GM21576 (cell line): ENCODE results near the gene MOB2.

Experiments
- ATAC-seq: cut with Tn5 transposase; IDR thresholded peaks from one replicate; pipeline ENCODE4 v1.9.1; 2021; ENCODE audit warnings: mild to moderate bottlenecking, moderate library complexity; ENCODE audit not compliant: unreplicated experiment

MOB2 gene

DNA sequence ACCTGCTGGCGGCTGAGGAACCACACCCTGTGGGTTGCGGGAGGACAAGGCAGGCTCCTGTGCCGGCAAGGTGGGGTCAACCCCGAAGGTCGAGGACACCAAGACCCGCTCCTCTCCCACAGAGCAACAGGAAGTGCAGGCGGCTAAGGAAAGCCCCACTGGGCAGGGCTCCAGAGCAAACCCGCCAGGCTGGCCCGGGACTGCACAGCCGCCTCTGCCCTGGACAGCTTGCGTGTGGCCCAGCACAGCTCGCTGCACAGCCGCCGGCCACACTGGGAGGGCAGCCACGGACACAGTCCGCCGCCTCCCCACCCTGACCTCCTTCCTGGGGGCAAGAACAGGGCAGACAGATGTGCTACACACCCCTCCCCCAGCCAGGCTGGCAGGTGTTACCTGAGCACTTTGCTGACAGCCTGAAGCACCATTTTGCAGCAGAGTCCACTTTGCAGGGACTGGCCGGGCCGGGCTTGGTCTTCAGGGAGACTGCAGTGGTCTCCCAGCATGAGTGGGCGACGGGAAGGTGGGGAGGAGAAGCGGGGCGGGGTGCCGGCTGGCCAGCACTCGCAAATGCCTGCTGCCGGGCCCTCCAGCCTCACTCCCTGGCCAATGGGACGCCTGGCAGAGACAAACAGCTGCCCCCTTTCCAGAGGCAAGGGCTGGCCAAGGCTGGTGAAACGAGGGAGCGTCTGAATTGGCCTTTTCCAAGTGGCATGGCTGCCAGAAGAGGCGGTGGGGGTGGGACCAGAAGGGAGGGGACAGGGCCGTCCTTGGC is at the start of gene MOB2:
TSS of gene MOB2 (minus strand) at position 726 of the 772 bp plus-strand sequence. CDS start at position 503, 223 bp downstream.
- ATAC-seq = no peak

GRCh38 chr11:1534682-1535081 is 48.1 kb upstream of the MOB2 start:
- ATAC-seq = no peak

DNA sequence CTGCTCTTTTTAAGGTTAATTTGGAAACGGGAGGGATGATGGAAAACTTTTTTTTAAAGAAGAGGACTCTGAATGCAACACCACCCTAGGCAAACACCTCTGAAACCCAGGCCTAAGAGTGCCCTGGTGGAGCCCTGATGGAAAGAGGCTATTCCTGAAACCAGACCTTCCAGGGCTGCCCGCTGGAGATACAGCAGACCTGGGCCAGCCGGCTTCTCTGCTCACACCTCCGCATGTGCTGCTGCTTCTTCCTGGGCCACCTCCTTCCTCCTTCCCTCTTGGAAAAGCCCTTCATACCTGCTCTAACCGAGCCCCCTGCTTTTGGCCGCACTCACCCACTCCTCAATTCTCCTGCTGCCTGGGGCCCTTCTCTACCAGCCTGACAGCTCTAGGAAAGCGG is 47.6 kb upstream of the MOB2 start:
- ATAC-seq = no peak

DNA sequence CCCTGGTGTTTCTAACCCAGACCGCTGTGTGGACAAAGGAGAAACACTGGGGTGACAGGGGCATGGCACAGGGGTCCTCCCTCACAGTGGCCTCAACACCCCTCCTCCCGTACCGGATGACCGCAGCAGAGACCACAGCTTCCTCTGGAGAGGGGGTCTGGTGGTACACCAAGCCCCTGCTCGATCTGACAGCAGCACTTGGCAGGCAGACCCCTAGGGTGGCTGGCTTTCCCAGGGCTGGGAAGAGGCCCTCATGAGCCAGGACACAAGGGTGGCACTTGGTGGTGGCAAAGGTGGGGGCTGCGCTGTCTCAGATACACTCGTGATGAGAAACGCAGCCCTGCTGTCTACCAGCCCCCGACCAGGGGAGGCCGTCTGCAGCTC is 46.8 kb upstream of the MOB2 start:
- no peak for ATAC-seq

DNA sequence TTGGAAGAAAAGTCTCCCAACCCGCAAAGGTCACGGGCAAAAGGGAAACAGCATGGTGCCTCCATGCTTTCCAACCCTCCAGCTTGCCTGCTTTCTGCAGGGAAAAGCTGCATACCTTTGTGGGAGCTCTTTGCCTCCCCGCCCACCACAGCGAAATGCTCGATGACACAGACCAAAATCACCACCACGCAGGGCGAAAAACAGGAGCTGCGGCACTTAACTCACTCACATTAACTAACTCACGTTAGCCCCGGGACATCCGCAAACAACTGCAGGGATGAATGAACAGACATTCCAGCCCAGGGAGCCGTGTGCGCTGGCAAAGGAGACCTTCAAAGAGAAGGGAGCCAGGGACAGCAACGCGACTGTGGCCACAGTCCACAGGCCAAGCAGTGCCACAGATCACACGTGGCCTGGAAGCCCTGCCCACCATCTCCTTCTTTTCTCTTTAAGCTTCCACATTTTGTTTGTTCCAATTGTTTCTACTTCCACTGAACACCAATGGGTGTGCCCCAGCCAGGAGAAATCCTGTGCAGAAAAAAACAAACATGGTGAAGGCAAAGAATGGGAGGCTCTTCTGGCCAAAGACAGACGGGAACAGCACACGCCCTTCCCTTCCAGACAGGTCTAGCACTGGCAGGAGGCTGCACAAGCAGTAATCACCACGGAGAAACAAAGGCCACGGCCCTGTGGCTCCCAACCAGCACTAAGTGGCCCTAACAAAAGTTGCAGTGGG is 46.2 kb upstream of the MOB2 start:
- ATAC-seq = no peak

GRCh38 chr11:1532014-1532586 is 45.5 kb upstream of the MOB2 start:
- ATAC-seq = no peak

DNA sequence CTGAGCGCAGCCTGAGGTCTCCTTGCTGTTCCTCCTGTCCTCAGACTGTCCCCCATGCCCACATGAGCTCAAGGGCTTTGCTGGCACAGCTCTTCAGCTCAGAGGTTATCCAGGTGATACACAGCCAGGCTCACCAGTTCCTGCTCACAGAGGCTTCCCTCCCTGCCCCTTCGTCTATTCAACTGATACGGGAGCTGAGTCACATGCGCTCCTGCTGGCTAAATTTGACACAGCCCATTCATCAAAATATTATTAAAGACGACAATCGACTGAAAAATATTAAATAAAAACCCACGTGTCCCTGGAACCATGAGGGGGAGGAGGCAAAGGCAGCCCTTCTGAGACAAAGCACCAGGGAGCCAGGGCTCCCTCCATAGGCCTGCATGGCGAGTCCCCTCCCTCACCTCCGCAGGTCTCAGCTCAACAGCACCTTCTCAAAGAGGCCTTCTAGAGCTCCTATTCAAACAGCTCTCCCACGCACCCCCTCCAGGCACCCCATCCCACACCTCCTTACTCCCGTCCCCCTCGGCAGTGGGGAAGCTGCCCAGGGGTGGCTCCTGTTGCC is 45.0 kb upstream of the MOB2 start:
- ATAC-seq = no peak

DNA sequence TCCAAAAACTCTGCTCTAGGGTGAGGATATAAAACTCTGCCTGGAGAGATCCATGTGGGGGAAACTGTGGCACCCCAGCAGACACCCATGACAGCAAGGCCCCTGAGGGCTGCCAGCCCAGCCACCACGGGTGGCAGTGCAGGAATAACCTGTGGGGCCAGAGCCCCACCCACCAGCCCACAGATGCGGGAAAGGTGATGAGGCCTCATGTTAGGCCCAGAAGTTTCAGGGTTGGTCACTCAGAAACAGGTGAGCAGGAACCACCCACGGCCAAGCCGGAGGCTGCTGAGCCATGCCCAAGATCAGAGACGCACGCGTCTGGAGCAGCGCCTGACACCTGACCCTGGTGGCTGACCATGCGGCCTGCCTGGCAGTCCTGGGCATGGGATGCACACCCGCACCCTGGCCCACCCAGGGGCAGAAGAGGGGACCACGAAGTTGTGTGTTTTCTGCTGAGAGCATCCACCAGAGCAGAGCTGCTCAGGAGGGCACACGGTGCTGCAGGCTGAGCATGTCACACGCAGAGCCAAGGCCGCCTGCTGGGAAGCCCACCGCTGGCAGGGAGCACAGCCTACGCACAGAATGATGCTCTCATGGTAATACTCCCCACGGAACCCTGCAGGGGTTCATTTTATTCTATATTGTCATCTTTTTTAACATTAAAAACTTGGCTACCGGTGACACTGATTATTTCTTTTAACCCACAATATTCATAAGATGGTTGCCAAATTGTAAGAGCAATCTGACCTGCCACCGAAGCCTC is 44.3 kb upstream of the MOB2 start:
- ATAC-seq = no peak

GRCh38 chr11:1529774-1530173 is 43.2 kb upstream of the MOB2 start:
- no peak for ATAC-seq

- ATAC-seq = no peak
Observed at GRCh38 chr11:1529286-1529685, 42.7 kb upstream of the MOB2 start.

DNA sequence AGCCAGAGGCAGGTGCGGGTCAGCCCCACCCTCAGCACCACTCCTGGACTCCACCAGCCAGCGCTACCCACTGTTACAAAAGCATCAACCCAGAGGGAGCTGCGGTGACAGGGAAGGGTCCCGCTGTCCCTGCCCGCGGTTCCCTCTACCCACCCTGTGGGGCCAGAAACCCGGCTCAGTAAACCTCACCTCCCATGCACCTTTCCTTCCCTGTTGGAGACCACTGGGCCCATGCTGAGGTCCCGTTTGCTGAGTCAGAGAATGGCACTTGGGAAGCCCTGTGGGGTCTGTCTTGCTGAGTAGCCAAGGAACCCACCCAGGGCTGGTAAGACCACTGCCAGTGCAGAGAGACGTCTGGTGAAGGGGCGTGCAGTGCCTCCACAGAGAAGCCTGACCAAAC is 42.1 kb upstream of the MOB2 start:
- no peak for ATAC-seq

DNA sequence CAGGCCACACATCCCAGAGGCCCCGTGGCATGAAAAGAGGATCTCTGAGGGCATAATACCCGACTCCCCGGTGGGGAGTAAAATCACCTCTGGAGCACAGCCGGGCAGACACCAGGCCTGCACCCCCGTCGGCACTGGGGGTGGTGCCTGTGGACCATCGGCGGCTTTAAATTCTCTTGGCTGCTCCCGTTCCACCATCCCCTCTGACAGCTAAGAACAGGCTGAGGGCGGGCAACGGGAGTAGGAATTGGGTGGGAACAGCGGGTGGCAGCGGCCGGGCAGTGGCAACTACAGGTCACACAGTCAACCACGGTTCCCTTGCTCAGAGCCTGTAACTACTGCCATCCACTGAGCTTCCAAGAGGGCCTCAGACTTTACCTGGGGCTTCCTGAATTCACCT is 40.2 kb upstream of the MOB2 start:
- ATAC-seq = no peak

- ATAC-seq = no peak
Observed at GRCh38 chr11:1523779-1524178, 37.2 kb upstream of the MOB2 start.

- no peak for ATAC-seq
Observed at GRCh38 chr11:1523077-1523476, 36.5 kb upstream of the MOB2 start.

DNA sequence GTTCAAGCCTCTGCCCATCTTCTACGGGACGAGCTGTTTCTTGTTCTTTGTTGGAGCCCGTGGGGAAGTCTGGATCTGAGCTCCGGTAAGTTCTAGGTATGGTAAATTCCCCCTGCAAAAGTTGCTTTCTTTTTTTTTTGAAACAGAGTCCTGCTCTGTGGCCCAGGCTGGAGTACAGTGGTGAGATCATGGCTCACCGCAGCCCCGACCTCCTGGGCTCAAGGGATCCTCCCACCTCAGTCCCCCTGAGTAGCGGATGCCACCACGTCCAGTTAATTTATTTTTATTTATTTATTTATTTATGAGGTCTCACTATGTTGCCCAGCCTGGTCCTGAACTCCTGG is 35.5 kb upstream of the MOB2 start:
- no peak for ATAC-seq

DNA sequence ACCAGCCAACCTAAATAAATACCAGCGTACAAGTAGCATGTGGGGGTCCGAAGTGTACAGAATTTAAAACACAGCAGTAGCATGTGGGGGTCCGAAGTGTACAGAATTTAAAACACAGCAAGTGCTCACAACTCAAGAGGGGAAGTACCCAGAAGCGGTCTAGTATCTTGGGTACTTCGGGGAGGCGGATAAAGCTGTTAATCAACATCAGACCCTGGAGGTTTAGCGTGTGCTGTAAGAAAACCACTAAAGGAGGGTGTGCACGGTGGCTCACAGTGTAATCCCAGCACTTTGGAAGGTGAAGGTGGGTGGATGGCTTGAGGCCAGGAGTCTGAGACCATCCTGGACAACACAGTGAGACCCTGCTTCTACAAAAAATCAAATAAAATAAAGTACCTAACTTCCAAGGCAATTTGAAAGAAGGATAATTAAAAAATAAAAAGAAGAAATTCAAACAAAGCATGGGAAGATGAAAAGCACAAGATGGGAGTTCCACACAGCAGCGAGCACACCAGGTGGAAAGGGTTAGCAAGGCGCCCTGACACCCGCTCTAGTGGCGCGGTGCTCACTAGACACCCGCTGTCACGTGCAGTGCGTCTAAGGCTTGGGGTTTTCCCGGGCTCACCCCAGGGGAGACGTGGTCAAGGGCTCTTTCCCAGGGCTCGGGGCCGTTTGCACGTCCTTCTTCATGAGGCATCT is 35.0 kb upstream of the MOB2 start:
- ATAC-seq = peak; percentile 87

DNA sequence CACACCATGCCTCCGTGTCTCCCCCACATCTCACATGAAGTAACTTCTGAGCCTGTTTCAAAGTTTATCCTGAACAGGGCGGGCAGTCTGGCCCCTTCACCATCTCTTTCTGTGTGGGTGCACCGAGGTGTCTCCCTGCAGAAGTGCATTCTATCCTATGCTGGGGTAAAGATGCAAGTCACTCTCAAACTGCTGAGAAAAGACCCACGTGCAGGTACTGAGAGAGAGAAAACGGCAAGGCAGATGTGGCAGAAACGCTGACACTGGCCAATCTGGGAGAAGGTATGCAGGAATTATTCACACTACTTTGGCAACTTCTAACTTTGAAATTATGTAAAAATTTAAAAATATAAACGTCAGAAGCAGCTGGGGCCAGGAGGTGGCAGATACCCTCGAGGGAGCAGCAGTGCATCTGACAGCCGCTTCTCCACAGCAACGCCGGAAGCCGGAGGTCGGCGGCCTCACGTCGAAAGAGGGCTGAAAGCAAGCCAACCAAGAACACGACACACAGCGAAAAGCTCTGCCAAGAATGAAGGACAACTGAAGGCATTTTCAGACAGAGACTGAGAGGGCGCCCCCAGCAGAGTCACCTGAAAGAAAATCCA is 34.2 kb upstream of the MOB2 start:
- no peak for ATAC-seq

DNA sequence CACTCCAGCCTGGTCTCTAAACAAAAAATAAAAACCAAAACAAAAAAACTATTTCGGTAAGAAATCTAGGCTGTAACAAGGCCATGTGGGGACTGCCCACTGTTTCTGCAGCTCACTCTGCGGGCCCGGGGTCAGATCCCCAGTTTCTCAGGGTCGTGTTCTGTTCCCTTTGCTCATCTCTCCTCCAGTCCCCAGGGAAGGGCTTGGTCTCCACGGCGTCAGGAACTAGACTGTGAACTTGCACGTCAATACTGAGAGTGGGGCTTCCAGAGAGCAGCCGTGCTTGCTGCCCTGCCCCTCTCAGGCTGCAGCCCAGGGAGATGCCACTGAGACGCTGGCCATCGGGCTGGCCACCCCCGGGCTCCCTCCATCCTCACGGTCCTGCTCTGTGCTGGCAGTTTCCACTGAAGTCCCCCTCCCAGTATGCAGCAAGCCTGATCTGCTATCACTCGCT is 33.7 kb upstream of the MOB2 start:
- ATAC-seq = no peak

DNA sequence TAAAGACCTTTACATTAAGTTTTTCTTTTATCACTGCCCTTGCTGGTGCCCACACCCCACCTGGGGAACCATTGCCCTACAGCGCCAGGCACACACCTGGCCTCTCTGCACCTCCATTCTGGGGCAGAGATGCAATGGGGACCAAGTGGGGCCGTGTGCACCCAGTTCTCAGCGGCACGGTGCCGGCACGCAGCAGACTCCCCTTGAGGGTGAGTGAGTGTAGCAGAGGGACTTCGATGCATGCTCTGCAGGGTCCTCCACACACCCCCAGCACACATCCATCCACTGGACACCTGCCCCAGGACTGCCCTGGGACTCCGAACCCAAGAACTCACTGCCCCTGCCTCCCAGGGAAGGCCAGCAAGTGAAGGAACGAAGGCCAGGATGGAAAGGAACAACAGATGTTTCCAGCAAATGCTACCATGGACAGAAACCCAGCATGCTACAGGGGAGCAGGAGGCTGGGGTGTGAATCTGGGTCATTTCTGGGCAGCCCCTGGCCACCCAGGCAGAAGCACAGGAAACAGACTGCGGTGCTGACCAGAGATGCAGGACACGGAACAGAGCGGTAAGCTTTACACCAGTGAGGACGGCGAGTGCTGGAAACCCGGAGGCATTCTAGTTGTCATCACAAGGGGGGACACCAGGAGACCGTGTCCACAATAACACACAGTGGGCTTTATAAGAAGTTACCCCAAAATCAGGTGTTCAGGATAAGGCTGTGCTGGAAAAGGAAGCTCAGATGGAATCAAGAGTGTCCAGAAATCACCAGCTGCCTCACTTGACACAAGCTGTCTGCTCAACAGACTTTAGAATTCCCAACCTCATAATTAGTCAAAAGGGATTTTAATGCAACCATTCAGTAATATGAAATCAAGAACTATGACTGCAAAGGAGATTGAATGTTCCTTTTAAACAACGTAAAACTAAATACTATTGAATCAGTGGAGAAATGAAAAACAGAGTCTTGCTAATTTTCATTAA is 32.7 kb upstream of the MOB2 start:
- no peak for ATAC-seq
